CD4-positive, alpha-beta T cell treated with Interleukin-1 beta for 1 hour (primary cell): ENCODE results near the gene CUTA.
"Not testable (repeated sequence)": the region's sequence is repeated elsewhere in the genome, so short reads cannot be mapped to it uniquely, and the experiment has no call there.

ENCODE experiments used
- DNase-seq, 2 donors: peaks; one replicate each; pipeline ENCODE4 v3.0.0-alpha.2; 2020 to 2022

The CUTA gene

DNA sequence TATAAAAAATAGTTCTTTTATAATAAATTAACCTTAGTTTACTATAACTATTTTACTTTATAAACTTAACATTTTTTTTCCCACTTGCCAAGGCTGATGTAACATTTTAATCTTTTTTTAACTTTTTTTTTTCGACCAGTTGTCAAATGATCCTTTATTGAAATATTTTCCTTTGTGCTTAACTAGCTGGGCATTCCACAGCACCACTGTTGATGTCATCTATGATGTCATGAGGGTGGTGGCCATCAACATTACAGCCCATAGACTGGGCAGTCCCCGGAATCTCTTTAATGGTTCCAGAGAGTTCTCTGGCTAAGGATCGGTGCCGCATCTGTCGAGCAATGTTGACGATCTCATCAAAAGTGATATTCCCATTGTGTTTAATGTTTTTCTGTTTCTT is 18.0 kb downstream of the CUTA start:
- DNase-seq: not testable (repeated sequence)

DNA sequence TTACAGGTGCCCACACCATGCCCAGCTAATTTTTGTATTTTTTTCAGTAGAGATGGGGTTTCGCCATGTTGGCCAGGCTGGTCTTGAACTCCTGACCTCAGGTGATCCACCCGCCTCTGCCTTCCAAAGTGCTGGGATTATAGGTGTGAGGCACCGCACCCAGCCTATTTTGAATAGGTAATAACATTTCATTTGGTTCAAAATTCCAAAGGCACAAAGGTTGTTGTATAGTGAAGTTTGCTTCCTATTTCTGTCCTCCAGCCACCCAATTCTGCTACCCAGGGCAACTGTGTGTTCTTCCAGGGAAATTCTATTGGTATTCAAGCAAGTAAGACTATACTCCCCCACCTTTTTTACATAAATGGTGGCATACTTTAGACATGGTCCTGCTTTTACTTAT is 19.3 kb downstream of the CUTA start:
- not testable (repeated sequence) for DNase-seq

DNA sequence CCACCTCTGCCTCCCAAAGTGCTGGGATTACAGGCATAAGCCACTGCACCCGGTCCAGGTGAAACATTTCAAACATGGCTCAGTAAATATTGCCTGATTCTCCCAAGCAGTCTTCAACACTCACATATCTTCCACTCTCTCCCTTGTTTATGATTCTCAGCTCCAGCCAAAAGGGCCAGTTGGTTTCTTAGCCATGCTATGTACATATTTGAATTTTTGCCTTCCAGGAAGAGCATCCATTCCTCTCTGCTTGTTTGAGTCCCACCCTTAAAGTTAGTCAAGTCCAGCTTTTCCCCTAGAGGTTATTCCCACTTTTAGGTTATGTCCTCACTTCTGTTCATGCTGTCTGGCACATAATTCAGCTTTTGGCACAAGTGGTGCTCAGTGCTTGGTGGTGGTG is 20.4 kb downstream of the CUTA start:
- DNase-seq: no peak

DNA sequence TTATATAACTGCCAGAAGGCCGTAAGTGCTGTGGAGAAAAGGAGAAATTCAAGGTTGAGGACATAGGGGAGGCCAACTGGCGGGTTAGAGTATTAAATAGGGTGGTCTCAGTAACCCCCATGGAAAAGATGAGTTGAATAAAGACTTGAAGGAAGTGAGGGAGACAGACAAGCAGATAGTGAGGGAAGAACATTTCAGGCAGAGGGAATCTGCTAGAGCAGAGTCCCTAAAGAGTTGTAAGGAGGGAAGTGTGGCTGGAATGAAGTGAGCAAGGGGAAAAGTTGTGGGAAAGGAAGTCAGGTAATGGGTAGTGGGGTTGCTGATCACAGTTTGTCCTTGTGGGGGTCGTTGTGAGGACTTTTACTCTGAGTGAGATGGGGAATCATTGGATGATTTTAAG is 24.9 kb downstream of the CUTA start:
- no peak for DNase-seq

DNA sequence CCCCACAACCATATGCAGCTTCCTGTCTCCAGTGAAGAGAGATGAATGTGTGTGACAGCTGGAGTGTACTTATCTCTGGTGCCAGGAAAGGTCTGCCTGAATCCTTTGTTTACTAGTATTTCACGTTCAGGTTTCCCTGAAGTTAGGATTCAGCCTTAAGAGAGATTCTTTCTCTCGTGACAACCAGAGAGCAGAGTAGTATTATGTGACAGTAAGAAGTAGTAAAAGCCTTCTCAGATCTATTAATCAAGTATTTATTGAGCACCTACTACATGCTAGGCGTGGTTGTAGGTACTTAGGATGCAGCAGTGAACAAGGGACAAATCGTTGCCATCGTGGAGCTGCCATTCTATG is 25.3 kb downstream of the CUTA start:
- DNase-seq: no peak

DNA sequence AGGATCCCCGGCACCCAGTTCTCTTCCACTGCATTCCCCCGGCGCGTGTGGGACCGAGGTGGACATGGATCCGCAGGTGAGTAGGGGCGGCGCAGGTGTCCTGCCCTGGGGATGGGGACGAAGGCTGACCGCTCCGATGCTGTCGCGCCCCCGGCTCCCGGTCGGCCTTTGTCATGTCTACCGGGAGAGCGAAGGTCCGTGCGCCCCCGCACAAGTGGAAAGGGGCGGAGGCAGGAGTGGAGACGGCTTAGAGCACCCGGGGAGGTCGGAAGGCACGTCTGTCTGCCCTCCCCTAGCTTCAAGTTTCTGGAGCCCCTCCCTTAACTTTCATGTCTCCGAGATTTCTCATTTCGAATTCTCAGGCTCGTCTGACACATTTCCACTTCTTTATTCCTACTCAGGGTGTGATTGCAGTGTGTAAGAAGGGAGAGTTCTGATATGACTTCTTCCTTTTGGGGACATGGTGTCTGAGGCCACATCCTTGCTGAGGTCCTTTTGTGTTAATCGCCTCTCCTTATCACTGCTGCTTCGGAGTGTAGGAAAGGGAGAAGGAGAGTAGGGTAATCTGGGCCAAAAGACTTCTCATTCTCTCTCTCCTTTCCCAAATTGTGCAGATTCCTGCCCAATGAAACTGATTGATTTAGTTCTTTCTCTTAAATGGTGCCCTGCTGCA is 25.8 kb downstream of the CUTA start:
- peak in 1 of 2 donors; percentile 12 for DNase-seq

DNA sequence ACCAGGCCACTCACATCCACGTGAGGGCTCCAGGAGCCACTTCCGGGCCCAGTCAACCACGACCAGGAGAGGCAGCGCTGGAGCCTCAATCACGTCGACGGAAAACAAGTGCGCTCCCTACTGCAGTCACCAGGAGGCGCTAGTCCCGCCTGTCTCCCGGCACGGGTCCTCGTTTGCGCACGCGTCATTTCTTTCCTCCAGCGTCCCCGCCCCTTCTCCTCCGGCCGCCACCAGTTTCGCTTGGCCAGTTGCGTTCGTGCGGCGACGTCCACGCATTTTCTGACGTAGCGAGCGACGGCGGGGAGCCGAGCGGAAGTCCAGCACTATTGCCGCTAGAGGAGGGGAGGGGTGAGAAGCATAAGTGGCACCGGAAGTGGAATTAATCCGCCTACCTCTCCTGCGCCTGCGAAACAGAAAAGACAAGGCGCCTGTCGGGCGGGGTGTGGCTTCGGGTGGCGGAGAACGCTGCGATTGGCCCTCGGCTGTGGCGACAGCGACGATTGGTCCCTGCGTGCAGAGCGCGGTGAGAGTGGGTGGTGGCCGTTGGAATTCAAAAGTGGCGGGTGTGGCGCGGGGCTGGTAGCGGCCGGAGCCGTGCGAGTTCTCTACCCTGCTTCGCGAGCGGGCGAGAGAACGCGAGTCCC is 26.5 kb downstream of the CUTA start, which contains the start of gene KIFC1:
TSS of gene KIFC1 (plus strand) at position 546 of the 644 bp plus-strand sequence. CDS start 163 bp downstream, outside the sequence.
- peak; percentile 99 to 100 for DNase-seq

DNA sequence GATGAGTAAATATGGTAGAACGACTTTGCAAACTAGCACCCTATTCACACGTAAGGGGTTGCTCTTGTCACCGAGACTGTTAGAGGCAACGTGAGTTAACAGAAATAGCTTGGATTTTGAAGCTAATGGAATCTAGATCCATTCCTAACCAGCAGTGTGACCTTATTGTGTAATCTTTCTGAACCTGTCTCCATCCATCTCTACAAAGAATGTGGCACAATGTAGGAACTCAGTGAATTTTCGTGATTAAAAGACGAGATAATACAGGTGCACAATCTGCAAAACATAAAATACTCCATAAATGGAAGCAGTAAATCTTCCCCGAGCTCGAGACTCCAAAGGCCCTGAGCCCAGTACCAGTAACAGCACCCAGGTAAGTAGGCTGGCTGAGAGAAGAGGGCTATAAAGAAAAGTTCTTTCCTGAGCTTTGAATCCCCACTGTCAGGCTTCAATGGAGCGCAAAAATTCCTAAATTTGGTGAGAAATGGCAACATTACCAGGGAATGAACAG is 27.1 kb downstream of the CUTA start:
- DNase-seq: no peak

DNA sequence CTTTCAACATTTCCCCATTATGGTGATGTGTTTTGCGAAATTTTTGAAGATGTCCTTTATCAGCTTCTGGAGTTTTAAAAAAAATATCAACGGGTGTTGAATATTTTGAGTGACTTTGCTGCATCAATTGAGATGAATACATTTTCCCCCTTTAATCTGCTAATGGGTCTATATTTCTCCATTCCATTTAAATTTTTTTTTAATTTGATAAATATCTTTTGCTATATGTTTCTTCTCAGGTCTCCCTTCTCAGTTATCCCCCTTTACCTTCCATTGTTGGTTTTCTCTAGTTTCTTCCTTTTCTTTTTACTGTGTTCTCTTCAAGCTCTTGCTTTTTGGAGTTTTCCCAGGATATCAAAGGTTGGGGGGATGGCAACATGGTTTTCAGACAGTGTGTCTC is 27.7 kb downstream of the CUTA start:
- no peak for DNase-seq

DNA sequence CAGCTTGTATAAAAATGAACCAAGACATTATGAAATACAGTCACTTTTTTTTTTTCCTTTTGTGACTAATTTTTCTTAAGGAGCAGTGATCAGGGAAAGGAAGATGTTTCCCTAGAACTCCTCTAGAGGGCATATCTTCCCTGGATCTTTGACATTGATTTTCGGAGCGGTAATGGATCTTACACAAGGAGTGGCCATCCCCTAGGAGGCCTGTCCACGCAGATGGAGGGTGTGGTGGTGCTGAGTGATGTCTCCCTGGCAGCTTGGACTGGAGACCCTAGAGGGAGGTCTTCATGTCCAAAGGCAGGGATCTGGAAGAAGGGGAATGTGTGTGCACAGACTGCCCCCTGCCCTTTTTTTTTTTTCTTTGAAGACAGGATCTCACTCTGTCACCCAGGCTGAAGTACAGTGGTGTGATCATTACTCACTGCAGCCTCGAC is 33.3 kb downstream of the CUTA start:
- no peak for DNase-seq

DNA sequence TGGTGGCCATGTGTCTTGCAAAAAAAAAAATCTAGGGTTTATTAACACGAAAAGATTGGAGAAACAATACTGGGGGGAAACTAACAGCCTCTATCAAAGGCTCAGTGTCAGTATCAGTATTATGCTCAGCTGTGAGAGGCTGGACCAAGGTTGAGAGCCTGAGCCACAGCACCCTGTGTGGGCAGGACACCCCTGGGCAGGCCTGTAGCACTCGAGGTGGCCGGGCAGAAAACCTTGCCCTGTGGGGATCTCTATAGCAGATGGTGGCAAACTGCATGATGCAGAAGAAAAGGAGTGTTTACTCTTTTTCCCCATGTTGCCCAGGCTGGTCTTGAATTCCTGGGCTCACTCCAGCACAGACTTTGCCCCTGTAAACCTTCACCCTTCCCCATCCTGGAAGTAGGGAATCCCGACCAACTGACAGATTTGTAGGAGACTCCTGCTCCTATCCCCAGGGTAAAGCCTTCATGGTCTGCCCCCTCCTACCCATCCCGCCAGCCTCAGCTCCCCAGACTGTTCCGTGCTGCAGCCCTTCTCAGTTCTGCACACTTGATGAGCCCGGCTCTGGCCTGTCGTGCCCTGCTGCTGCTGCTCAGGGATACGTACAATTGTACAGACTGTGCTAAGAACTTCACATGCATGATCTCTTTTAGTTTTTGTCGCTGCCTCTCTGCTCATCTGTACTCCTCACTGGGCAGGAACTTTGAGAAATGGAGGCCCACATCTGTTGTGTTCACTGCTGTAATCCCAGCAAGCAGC is 34.3 kb downstream of the CUTA start:
- DNase-seq: no peak

DNA sequence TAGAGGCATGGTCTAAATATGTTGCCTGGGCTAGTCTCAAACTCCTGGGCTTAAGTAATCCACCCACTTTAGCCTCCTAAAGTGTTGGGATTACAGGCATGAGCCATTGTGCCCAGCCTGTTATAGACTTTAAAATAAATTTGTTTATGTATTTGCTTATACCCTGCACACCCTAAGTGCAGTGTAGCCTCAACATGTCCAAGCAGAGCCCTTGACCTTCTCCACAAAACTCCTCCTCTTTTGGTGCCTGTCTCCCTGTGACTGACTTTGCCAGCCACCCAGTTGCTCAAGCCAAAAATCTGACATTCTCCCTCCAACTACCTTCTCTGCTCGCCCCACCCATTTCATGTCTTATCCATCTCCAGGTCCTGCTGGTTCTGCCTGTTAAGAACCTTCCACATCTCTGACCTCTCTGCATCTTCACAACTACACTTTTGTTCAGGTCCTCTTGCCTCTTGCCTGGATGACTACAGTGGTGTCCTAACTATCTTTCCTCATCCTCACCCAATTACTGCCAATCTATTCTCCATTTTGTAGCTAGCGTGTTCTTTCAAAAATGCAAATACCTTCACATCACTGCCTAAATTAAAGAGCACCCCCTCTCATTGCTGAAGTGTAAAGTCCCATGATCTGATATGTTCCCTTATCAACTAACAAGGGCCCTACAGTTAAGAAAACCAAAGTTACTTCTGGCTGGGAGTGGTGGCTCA is 37.5 kb downstream of the CUTA start:
- DNase-seq: no peak

DNA sequence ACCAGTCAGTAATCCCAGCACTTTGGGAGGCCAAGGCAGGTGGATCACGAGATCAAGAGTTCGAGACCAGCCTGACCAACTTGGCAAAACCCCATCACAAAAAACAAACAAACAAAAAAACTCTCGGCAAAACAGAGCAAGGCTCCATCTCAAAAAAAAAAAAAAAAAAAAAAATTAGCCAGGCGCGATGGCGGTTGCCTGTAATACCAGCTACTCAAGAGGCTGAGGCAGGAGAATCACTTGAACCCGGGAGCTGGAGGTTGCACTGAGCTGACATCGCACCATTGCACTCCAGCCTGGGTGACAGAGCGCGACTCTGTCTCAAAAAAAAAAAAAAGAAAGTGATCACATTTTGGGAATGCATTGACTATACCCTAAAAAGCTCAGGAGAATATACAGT is 38.7 kb downstream of the CUTA start:
- DNase-seq: not testable (repeated sequence)

DNA sequence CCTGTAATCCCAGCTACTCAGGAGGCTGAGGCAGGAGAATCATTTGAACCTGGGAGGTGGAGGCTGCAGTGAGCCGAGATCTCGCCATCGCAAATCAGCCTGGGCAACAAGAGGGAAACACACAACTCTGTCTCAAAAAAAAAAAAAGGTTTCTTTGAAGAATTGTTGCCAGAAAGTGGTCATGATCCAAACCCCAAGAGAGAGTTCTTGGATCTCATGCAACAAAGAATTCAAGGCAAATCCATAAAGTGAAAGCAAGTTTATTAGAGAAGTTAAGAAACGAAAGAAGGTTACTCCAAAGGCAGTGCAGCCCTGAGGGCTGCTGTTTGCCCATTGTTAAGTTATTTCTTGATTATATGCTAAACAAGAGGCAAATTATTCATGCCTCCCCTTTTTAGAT is 40.7 kb downstream of the CUTA start:
- DNase-seq: no peak

DNA sequence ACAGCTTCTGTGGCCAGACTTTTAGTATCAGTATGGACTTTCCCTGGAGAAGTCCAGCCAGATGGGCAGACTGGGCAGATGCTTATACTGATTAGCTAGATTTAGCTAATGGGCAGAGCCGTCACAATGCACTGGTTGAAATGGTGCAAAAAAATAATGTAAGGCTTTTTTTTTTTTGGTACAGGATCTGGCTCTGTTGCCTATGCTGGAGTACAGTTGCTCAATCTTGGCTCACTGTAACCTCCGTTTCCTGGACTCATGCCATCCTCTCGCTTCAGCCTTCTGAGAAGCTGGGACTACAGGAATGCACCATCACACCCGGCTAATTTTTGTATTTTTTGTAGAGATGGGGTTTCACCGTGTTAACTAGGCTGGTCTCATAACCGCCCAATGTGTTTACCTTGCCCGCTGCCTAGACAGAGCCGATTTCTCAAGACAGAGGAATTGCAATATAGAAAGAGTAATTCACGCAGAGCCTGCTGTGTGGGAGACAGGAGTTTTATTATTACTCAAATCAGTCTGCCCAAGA is 42.7 kb downstream of the CUTA start:
- no peak for DNase-seq

DNA sequence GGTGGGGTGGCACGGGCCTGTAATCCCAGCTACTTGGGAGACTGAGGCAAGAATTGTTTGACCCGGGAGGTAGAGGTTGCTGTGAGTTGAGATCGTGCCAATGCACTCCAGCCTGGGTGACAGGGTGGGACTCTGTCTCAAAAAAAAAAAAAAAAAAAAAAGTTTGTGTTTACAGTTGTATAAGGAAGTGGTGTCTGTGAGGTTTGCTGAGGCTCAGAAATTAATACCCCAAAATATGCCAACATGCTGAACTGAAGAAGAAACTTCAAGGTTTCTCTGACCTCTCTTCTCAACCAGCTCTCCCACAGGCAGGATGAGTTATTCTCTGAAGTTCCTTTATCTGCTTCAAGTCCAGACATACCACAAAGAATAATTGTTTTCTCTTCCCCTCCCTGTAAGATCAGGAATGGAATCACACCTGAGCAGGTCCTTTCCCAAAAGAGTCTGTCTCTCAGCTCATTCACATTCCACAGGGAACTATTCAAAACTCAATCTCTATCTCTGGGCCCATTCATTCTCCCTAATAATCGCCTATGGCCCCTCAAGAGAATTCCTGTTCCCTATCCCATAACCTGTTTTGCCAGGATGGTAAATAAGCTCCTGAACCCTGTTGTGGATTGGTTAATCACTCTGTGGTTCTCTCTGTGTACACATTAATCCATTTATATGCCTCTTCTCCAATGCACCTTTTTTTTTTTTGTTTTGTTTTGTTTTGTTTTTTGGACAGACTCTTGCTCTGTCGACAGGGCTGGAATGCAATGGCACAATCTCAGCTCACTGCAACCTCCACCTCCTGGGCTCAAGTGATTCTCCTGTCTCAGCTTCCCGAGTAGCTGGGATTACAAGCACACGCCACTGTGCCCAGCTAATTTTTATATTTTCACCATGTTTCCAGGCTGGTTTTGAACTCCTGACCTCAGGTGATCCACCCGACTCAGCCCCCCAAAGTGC is 43.7 kb downstream of the CUTA start:
- DNase-seq: no peak

DNA sequence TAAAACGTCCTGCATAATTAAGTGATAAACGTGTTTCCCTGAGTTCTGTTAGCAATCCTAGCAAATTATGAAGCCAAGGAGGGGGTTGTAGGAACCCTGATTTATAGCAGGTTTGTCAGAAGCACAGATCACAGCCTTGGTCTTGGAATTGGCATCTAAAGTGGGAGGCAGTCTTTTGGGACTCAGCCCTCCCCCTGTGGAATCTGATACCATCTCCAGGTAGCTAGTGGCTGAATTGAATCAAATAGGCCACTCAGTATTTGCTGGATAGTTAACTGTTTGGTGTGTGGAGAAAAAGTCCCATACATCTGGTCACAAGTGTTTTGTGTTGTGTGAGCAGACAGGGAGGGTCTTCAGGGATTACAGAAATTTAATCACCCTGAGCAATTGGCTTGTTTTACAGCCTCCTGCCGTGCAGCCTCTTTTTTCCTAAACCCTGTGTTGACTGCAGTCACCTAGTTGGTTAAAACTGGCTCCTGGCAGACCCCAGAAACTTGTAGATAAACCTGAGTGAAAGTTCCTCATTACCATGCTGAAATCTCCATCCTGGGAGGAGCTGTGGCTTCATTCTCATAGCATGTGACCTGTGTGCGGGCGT is 45.3 kb downstream of the CUTA start:
- no peak for DNase-seq

DNA sequence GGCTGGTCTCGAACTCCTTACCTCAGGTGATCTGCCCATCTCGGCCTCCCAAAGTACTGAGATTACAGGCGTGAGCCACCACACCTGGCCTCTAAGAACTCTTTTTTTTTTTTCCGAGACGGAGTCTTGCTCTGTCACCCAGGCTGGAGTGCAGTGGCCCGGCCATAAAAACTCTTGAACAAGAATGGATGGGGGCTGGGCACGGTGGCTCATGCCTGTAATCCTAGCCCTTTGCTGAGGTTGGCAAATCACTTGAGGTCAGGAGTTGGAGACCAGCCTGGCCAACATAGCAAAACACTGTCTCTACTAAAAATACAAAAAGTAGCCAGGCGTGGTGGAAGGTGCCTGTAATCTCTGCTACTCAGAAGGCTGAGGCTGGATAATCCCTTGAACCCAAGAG is 46.0 kb downstream of the CUTA start:
- DNase-seq: not testable (repeated sequence)

DNA sequence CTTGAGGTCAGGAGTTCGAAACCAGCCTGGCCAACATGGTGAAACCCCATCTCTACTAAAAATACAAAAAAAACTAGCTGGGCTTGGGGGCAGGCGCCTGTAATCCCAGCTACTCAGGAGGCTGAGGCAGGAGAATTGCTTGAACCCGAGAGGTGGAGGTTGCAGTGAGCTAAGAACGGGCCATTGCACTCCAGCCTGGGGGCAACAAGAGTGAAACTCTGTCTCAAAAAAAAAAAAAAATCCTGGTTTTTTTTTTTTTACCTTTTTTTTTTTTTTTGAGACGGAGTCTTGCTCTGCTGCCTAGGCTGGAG is 50.2 kb downstream of the CUTA start:
- not testable (repeated sequence) for DNase-seq

DNA sequence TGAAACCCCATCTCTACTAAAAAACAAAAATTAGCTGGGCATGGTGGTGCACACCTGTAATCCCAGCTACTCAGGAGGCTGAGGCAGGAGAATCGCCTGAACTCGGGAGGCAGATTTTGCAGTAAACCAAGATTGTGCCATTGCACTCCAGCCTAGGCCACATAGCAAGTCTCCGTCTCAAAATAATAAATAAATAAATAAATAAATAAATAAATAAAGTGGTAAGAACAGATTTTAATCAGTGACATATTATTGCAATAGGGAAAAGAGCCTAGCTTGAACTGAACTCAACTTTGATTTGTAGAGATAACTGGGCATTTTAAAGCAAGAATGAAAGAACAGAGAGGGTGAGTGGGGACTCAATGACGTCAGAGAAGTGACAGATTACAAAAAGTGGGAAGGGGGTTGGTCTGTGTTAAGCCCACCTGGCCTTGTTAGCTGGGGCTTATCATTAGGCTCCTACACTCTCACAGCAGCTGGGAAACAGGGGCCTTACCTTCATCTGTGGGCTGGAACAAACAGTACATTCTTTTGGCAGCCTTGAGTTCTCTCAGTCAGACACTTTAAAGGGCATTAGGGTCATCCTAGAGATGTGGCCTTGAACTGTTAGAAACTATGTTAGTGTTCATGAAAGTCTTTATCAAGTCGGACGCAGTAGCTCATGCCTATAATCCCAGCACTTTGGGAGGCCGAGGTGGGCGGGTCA is 50.7 kb downstream of the CUTA start:
- no peak for DNase-seq
